SU-DHL-6 (cell line): ENCODE results near the gene CLCF1.

Experiments
- EZH2phosphoT487 ChIP-seq: fragments of 200-600 bp; sonication (generic), shearing (Covaris generic); conservative IDR thresholded peaks from 2 replicates; pipeline ENCODE4 v1.6.1; 2018; ENCODE audit warnings: mild to moderate bottlenecking, antibody characterized with exemption, low read length, moderate library complexity, mixed read lengths
- TF ChIP-seq, protein P1 (sequence below): fragments of 200-600 bp; sonication (generic); IDR thresholded peaks from one replicate; pipeline ENCODE4 v1.5.1; 2017; ENCODE audit warnings: antibody characterized with exemption, mild to moderate bottlenecking, low read length, moderate library complexity; ENCODE audit not compliant: insufficient read depth, poor library complexity, severe bottlenecking

DNA sequence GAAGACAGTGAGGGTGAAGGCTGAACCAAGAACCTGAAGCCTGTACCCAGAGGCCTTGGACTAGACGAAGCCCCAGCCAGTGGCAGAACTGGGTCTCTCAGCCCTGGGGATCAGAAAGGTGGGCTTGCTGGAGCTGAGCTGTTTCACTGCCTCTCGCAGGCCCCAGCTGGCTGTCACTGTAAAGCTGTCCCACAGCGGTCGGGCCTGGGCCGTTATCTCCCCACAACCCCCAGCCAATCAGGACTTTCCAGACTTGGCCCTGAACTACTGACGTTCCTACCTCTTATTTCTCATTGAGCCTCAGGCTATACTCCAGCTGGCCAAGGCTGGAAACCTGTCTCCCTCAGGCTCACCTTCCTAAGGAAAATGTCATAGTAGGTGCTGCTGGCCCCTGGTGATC is 24.1 kb upstream of the CLCF1 start:
- TF ChIP-seq, protein P1, sequence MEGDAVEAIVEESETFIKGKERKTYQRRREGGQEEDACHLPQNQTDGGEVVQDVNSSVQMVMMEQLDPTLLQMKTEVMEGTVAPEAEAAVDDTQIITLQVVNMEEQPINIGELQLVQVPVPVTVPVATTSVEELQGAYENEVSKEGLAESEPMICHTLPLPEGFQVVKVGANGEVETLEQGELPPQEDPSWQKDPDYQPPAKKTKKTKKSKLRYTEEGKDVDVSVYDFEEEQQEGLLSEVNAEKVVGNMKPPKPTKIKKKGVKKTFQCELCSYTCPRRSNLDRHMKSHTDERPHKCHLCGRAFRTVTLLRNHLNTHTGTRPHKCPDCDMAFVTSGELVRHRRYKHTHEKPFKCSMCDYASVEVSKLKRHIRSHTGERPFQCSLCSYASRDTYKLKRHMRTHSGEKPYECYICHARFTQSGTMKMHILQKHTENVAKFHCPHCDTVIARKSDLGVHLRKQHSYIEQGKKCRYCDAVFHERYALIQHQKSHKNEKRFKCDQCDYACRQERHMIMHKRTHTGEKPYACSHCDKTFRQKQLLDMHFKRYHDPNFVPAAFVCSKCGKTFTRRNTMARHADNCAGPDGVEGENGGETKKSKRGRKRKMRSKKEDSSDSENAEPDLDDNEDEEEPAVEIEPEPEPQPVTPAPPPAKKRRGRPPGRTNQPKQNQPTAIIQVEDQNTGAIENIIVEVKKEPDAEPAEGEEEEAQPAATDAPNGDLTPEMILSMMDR, result no peak
- TF ChIP-seq EZH2phosphoT487, result no peak
